SK-N-DZ (cell line): ENCODE measurements around the gene SLC39A12.

Source experiments
- DNase-seq: peaks from one replicate; pipeline ENCODE4 v3.0.0-alpha.2; 2015; ENCODE audit warnings: low spot score

Gene SLC39A12

DNA sequence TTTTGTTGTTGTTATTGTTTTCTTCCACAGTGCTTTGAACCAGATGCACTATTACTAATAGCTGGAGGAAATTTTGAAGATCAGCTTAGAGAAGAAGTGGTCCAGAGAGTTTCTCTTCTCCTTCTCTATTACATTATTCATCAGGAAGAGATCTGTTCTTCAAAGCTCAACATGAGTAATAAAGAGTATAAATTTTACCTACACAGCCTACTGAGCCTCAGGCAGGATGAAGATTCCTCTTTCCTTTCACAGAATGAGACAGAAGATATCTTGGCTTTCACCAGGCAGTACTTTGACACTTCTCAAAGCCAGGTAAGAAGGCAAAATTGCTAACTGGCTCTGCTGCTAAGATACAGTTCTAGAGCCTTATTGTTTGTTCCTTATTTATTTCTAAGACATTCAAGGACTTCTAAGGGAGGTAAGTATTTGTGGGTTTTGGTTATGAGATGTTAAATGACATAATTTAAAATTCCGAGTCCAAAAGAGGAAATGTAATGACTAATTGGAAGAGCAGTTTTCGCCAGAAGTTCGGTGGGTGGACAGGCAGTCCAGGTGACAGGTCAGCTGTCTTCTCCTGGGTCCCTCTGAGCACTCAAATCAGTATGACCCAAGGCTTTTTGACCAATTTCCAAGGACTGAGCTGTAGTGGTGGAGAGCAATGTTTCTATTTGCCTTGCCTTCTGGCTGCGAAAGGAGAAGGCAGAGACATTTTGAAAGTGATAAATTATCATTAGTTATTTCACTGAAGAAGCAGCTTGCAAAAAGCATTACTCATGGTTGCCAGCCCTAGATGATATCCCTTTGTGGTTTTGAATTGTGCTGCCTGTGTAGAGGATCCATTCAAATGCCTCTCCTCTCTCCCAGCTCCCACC lies 10.1 kb downstream of the SLC39A12 start:
- no peak for DNase-seq

DNA sequence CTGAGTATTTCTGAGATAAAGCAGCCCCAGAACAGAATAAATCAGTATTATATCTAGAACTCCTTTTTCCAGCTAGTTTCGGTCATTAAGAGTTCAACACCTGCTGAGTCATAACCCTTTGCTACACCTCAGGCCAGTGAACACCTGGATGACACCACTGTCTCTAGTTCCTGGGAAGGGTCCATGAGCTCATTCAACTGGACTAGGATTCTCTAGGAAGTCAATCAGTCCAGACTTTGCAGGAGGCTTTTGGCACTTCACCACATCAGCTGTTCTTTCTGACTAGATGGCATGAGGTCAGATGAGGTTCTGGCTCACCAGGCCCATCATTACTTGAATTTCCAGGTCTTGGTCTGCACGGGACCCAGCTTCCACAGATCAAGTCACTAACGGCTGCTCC lies 11.7 kb downstream of the SLC39A12 start:
- no peak for DNase-seq

DNA sequence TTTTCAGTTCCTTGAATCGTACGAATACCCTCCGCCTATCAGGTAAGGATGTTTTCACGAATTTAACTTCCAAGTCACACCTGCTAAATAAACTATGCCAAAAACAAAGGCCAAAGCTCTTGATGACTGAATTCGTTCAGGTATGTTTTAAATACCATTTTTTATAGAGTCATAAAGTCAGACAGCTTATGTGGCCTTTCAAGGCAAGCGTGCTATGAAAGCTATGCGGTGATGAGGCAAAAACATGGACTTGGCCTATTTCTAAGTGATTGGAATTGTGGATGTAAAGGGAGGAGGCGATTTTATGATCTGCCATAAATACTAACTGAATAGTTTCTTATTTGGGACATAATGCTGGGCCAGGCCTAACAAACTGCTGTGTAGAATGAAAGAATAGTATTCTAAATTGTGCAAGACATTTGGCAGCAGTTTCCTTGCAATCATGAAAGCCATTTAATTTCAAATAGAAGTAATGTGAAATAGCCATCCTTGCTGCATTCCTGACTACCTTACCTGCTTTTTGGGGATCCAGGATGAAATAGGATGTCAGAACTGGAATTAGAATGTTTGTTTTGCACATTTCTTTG lies 14.0 kb downstream of the SLC39A12 start:
- DNase-seq: no peak

DNA sequence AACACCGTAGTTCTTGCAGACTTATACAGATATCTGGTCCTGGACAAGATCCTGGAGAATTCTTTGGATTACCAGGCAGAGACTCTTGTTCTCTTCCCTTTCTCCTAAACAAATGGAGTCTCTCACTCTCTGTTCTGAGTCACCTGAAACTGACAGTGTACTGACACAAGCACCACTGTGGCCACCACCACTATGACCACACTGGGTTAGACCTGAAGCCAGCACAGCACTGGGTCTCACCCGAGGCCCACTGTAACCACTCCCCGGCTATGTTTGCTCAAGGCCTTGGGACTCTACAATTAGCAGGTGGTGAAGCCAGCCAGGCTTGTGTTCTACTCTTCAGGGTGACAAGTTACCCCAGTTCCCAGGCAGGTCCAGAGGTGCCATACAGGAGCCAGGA lies 22.8 kb downstream of the SLC39A12 start:
- no peak for DNase-seq

DNA sequence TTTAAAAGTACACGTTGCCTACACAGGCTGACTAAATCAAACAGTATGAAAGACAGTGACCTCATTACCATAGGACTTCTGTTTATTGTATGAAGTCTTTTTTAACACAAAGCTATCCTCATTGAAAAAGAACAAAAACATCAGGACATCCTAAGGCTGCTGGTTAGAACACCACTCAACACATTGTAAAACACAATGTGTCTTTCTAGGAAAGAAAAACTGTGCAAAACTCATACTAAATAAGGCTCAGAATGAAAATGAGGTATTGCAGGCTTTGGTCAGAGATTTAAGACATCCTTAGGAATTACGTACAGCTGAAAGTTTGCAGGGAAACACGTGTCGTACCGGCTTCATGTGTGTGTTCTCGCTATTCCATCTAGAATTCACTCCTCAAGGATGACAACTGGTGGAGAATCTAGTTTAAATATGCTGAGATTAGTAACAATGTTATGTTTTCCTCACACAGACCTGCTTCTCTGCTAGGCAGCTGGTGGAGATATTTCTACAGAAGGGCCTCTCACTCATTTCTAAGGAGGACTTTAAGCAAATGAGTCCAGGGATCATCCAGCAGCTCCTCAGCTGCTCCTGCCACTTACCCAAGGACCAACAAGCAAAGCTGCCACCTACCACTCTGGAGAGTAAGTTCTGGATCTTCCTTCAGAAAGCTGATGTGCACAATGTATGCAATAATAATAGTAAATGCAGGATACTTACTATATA lies 29.3 kb downstream of the SLC39A12 start:
- no peak for DNase-seq

DNA sequence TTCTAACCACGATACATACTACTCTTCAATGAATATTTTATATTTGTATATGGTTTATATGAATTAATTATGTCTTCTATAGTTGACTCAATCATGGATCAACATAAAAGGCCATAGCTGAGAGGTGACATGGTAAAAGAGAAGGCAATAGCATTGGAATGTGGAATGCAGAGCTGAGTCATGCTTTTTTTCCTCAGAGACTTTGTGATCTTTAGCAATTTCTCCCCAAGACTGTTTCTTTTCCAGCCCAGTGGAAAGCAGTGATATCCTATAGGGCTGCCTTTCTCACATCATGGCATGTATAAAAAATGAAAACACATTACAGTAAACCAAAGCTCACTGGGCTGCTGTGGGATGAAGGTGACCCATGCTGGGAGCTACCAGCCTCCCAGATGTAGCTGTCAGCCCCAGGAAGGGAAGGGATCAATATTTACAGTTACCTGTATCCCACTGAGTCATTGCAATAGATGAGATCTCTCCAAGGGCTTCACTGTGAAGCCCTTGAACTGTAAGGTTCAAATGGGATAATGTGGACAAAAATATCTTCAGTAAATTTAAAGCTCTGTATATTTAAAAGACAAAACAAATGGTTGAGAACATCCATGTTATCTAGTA lies 30.2 kb downstream of the SLC39A12 start:
- DNase-seq: no peak

DNA sequence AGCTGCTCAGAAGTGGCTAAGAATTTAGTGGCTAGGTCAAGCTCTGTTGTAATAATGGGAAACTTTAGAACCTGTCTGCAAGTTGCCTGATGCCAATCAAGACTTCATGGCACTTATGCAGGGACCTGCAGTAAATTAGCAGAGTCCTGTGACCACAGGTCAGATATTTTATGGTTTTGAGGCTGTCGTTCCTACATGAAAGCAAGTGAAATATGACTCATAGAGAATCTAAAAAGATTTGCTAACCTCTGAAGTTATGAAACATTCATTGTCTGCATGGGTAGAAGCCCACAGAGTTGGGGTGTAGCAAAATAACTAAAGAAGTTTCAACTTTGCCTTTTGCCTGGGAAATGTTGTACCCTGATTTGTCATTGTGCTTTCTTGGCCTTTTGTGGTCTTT lies 32.3 kb downstream of the SLC39A12 start:
- DNase-seq: no peak

DNA sequence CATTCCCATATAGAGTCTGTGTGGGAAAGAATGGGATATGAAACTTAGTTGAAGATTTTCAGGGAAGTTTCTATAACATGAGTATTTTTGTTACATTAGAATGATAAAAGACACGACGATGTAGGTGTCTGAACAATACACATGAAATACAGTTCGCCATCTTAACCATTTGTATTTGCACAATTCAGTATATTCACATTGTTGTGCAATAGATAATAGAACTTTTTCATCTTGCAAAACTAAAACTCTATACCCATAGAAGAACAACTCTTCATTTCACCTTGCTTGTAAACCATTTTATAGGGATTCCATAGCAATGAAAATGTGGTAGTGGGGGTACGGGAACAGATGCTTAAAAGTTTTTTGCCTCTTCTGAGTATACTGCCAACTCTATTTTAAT lies 32.8 kb downstream of the SLC39A12 start:
- no peak for DNase-seq

DNA sequence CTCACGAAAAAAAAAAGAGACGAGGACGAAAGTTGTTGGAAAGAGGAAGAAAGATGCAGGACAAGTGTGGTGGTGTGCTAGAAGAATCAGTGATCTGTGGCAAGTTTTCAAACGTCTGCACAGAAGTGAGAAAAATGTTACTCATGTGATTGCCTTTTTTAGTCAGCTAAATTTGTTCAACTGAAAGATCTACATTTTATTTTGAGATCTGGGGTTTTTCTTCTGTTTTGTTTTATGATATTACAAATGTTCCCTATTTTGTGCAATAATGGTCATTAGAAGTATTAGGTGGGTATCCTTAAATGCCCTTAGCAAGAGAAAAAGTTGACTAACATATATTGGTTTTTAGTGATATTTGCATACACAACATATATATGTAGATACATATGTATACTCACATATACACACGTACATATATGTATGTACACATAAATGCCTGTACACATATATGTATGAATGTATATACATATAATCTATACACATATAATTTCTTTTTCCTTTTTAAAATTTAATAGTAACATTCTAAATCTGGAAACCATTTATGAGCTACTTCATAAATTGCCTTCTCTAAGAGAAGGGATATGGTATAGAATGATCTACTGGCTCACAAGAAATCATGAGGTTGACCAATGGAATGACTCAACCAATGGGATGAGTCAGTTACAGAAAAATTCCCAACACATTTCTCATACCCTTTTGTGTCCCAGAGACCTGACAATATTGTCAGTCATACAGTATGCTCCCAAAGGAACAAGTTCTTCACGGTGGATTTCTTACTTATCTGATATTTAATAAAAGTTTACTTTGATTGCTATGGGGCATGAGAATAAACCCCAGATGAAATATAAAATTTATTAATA lies 38.4 kb downstream of the SLC39A12 start:
- DNase-seq: no peak

DNA sequence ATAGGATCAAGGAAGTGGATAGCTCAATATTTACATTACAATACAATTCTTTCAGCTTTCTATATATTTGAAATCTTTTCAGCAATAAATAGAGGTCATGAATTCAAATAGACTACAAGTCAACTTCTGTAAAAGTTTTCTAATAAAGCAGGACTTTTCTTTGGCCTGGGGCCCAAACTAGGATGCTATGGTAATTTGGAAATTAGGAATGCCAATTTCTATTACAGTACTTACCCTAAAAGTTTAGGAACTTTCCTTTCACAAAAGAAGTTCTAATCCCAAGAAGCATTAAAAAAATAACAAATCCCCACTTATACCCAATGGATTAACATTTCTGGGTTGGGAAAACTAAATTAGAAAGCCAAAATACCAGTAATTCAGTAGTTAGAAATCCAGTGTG lies 40.5 kb downstream of the SLC39A12 start:
- DNase-seq: no peak

DNA sequence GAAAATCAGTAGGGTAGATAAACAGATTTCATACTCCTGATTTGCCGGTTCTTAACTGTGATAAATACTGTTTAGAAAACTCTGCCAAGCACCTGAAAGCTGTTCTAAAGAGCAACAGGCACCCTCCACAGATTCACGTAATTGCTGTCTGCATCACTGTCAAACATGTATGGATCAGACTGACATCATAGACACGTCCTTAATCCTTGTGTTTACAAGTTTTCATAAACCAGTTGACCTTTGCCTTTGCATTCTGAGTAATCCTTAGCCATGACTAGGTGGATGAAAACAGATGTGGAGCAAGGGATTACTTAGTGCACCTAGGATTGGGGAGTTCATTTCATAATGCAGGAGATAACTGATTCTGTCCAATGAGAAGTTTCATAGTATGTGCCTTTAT lies 41.6 kb downstream of the SLC39A12 start:
- DNase-seq: no peak

DNA sequence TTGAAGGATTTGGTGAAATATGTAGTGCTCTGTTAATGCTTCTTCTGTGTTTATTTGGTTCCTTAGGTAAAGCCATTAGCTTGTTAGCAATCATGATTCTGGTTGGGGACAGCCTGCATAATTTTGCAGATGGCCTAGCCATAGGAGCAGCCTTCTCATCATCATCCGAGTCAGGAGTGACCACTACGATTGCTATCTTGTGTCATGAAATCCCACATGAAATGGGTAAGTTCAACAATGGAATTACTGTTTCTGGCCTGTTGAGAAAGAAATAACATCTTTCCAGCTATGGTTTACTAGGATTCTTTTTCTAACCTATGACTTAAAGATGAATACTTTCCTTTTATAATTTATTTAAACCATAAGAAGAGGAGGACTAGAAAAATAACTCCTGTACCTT lies 48.9 kb downstream of the SLC39A12 start:
- DNase-seq: no peak

DNA sequence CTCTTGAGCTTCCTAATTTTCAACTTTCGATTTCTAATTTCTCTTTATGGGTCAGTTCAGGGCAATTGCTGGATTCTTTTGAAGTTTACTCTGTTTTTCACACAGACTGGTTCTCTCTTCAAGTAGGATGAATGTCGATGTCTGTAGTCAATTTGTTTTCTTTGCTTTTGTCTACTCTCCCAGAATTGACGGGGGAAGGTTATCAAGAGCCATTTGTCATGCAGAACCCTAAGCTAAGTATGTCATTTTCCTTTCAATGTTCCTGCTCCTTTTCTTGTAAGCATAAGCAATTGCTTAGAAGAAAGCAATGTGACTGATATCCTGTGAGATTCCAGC lies 53.7 kb downstream of the SLC39A12 start:
- no peak for DNase-seq

DNA sequence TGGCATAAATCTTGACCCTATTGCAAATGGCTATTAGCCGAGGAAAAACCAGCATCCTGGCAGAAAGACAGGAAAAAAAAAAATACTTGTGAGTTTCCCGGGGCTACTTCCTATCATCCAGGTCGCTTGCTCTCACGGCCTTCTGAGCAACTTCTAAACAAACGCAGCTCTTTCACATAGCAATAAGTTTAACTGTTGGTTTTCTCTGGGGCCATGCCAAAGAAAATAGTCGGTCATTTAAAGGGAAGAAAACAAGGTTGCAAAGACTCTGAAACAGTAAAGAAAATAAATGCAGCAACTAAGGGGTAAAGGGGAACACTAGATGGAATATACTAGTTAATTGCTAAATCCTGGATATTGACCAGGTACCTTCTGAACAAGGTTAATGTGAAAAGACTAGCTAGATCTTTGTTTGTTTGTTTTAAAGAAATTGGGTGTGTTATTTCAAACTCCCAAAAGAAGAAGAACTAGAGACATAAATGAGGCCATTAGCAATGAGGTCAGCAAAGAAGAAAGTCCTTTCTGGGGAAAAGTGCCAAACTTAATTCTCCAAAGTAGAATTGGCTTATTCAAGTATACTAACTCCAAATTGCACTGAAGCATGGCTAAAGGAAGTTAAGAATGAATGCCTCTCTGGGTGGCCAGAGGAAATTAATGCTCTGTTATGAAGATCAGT lies 54.2 kb downstream of the SLC39A12 start:
- DNase-seq: no peak

DNA sequence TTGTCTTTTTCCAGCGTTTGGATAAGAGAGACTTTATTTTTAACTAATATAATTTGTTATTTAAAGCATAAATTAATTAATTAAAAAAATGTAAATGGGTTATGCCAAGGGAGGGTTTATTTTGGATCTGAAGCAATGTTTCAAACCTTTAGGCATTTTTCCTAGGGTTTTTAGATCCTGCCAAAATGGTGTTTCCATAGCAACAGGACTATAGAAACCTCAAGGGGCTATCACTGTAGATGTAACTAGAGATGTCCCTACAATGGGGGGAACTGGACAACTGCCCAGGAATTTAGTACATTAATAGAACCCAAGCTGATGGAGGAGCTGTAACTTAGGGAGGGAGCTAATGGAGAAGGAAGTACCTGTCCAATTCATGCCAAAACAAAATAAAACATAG lies 57.3 kb downstream of the SLC39A12 start:
- no peak for DNase-seq

DNA sequence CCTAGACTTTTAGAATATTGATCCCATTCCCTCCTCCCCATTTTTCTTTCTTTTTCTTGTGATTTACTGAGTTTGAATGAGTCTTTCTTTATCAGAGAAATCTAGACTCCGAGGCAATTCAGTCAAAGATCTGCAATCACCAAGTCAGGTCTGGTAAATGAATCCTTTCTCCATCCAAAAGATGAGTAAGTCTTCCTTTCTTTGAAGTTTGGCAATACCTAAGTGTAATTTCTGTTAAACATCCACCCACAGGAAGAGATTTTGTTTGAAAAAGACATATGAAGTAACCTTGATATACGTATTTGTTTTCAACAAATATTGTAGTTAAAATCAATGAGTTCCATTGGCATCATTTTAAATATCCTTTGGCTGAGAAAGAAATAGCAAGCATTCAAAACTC lies 58.3 kb downstream of the SLC39A12 start:
- no peak for DNase-seq

DNA sequence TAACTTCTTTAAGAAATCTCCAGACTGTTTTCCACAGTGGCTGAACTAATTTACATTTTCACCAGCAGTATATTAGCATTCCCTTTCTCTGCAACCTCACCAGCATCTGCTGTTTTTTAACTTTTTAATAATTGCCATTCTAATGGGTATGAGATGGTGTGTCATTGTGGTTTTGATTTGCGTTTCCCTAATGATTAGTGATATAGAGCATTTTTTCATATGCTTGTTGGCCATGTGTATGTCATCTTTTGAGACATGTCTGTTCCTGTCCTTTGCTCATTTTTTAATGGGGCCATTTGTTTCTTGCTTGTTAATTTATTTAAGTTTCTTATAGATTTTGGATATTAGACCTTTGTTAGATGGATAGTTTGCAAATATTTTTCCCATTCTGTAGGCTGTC lies 68.8 kb downstream of the SLC39A12 start:
- DNase-seq: no peak

DNA sequence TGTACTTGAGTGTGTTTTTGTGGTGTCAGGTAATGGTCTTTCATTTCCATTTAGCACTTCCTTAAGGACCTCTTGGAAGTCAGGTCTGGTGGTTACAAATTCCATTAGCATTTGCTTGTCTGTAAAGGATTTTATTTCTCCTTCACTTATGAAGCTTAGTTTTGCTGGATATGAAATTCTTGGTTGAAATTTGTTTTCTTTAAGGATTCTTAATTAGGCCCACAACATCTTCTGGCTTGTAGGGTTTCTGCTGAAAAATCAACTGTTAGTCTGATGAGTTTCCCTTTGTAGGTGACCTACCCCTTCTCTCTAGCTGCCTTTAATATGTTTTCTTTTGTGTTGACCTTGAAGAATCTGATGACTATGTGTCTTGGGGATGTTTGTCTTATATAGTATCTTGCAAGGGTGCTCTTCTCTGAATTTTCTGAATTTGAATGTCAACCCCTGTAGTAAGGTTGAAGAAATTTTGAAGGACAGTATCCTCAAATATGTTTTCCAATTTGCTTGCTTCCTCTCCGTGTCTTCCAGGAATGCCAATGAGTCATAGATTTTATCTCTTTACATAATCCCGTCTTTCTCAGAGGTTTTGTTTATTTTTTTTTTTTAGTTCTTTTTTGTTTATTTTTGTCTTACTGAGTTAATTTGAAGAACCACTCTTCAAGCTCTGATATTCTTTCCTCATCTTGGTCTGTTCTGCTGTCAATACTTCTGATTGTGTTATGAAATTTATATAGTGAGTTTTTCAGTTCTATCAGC lies 70.2 kb downstream of the SLC39A12 start:
- no peak for DNase-seq

DNA sequence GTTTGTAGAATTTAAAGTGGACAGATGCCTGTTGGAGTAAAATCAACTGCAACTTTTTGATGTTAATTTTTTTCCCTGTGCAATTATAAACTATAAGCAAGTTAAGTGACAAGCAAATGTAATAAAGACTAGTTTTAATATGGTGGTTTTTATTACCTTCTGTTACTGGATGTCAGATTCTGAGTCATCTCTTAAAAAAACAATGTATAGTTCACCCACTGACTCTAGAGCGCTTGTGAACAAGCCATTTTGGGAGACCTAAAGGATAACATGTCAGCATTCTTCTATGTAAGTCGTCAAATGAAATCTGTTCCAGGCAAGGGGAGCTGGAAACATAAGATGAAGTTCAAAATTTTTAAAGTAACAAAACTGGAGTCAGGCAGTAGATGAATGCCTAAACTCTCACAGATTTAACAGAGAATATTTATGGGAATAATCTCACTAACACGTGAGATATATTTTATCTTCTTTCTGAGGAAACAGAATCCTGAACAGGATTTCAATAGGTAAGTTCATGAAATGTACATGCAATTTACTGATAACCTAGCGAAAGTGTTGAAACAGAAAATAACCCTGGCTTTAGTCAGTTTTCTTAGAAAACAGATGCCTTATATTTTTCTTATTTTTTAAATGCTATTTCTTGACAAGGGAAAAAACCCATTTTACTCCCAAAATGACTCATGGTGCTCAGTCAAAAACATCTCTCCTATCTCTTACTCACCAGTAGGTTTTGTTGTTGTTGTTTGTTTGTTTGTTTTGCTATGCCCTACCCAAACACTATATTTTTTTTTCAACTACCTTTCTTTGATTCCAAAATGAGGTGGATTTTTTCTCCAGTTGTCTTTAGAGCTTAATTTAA lies 91.7 kb downstream of the SLC39A12 start:
- DNase-seq: no peak
